Measurements from ENCODE around the gene COLEC12.
"Not testable (repeated sequence)": the region's sequence is repeated elsewhere in the genome, so short reads cannot be mapped to it uniquely, and the experiment has no call there.

Gene COLEC12

DNA sequence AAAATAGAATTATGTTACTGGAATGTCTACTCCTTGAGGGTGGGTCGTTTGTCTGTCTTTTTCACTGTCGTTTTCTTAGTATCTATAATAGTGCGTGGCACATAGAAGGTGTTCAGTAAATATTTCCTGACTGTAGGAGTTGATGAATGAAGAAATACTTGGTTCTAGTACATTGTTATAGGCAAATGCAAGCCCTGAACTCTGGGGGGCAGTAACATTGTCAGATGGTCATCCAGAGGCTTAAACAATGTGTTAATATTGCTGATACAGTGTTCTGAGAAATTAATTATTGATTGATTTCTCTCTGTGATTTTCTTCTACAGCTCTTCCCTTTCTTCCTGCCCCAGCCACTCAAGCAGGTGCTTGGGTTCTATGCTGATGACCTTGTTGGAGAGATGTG lies 208.2 kb downstream of the COLEC12 start:
- TF ChIP-seq CTCF (IDR thresholded peaks at IDR 0.05; ENCODE audit: control insufficient read depth, insufficient read depth, low read depth, low read length, missing control alignments) = peak; percentile 35
- H3K4me3 ChIP-seq (ENCODE audit: control insufficient read depth, low read depth, low read length) = no peak overlapping the region
- no peak for DNase-seq (ENCODE audit: low read depth)

- not testable (repeated sequence) for H3K4me3 ChIP-seq (ENCODE audit: control insufficient read depth, low read depth, low read length); DNase-seq (ENCODE audit: low read depth)
Measured at GRCh38 chr18:289970-290369, 210.5 kb downstream of the COLEC12 start.

- no peak overlapping the region for H3K4me3 ChIP-seq (ENCODE audit: control insufficient read depth, low read depth, low read length)
- TF ChIP-seq CTCF (IDR thresholded peaks at IDR 0.05; ENCODE audit: control insufficient read depth, insufficient read depth, low read depth, low read length, missing control alignments) = no peak
- DNase-seq (ENCODE audit: low read depth) = no peak
Measured at GRCh38 chr18:289026-289425, 211.5 kb downstream of the COLEC12 start.

GRCh38 chr18:286515-287310 lies 213.8 kb downstream of the COLEC12 start:
- no peak for DNase-seq (ENCODE audit: low read depth)
- no peak overlapping the region for H3K4me3 ChIP-seq (ENCODE audit: control insufficient read depth, low read depth, low read length)
- TF ChIP-seq CTCF (IDR thresholded peaks at IDR 0.05; ENCODE audit: control insufficient read depth, insufficient read depth, low read depth, low read length, missing control alignments) = peak; percentile 63

DNA sequence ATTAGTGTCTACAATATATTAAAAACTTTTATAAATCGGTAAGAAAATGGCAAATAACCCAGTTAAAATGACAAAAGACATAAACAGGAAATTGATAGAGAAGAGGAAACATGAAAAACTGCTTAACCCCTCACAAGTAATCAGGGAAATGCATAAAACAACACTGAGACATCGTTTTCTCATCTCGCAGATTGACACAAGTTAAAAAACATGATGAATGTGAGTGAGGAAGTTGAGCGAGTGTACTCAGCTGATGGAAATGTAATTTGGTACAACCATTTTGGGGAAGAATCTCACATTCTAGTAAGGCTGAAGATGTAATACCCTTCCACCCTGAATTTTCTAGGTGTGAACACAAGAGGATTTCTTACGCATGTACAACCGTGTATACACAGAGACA lies 214.7 kb downstream of the COLEC12 start:
- no peak overlapping the region for H3K4me3 ChIP-seq (ENCODE audit: control insufficient read depth, low read depth, low read length)
- no peak for DNase-seq (ENCODE audit: low read depth)
- no peak for TF ChIP-seq CTCF (IDR thresholded peaks at IDR 0.05; ENCODE audit: control insufficient read depth, insufficient read depth, low read depth, low read length, missing control alignments)

- DNase-seq (ENCODE audit: low read depth) = no peak
- TF ChIP-seq CTCF (IDR thresholded peaks at IDR 0.05; ENCODE audit: control insufficient read depth, insufficient read depth, low read depth, low read length, missing control alignments) = no peak
- no peak overlapping the region for H3K4me3 ChIP-seq (ENCODE audit: control insufficient read depth, low read depth, low read length)
Measured at GRCh38 chr18:275486-275885, 225.0 kb downstream of the COLEC12 start.

- no peak for DNase-seq (ENCODE audit: low read depth)
- no peak overlapping the region for H3K4me3 ChIP-seq (ENCODE audit: control insufficient read depth, low read depth, low read length)
- no peak for TF ChIP-seq CTCF (IDR thresholded peaks at IDR 0.05; ENCODE audit: control insufficient read depth, insufficient read depth, low read depth, low read length, missing control alignments)
Measured at GRCh38 chr18:274313-274712, 226.2 kb downstream of the COLEC12 start.
